ENCODE measurements around the gene KIF5A.
"Not testable (repeated sequence)": the region's sequence is repeated elsewhere in the genome, so short reads cannot be mapped to it uniquely, and the experiment has no call there.

The KIF5A gene

GRCh38 chr12:57585156-57585555 is 35.3 kb downstream of the KIF5A start:
- DNase-seq = no peak

GRCh38 chr12:57586128-57586527 is 36.3 kb downstream of the KIF5A start:
- no peak for DNase-seq

- no peak for DNase-seq
These were observed 37.1 kb downstream of the KIF5A start for GRCh38 chr12:57586832-57587429.

- DNase-seq = not testable (repeated sequence)
These were observed 39.2 kb downstream of the KIF5A start for GRCh38 chr12:57588951-57589610.

- no peak for DNase-seq
These were observed 40.6 kb downstream of the KIF5A start for GRCh38 chr12:57590479-57590863.

GRCh38 chr12:57590864-57591781 is 41.3 kb downstream of the KIF5A start, which contains the start of gene PIP4K2C:
PIP4K2C (plus strand) TSS chr12:57591192; CDS start chr12:57591290, 98 bp downstream.
- peak; percentile 88 for DNase-seq

- DNase-seq = no peak
These were observed 42.0 kb downstream of the KIF5A start for GRCh38 chr12:57591782-57592325.

GRCh38 chr12:57592551-57593165 is 42.8 kb downstream of the KIF5A start:
- DNase-seq = no peak

- no peak for DNase-seq
These were observed 43.3 kb downstream of the KIF5A start for GRCh38 chr12:57593187-57593586.

- no peak for DNase-seq
These were observed 50.6 kb downstream of the KIF5A start for GRCh38 chr12:57600395-57600794.

GRCh38 chr12:57602544-57602943 is 52.7 kb downstream of the KIF5A start:
- no peak for DNase-seq

- no peak for DNase-seq
These were observed 53.5 kb downstream of the KIF5A start for GRCh38 chr12:57603324-57603723.

- no peak for DNase-seq
These were observed 54.1 kb downstream of the KIF5A start for GRCh38 chr12:57603815-57604453.

- DNase-seq = peak; percentile 52
These were observed 54.7 kb downstream of the KIF5A start, which contains the start of gene DTX3 for GRCh38 chr12:57604454-57604991. DTX3 (plus strand) TSS chr12:57604824; CDS start chr12:57606518, 1,694 bp downstream.

- peak; percentile 20 for DNase-seq
These were observed 55.4 kb downstream of the KIF5A start for GRCh38 chr12:57604992-57605810.

- no peak for DNase-seq
These were observed 56.0 kb downstream of the KIF5A start for GRCh38 chr12:57605811-57606311.

- no peak for DNase-seq
These were observed 56.6 kb downstream of the KIF5A start for GRCh38 chr12:57606399-57606798.

GRCh38 chr12:57606821-57607220 is 57.0 kb downstream of the KIF5A start:
- DNase-seq = no peak

GRCh38 chr12:57607958-57608663 is 58.3 kb downstream of the KIF5A start:
- no peak for DNase-seq
